SU-DHL-6 (cell line): ENCODE data around the gene ARHGAP21.

ENCODE experiments used
- H2AFZ ChIP-seq: fragments of 200-600 bp; sonication (generic); 2 replicates; pipeline ENCODE4 v1.6.1; 2014; ENCODE audit warnings: low read depth, mild to moderate bottlenecking, moderate library complexity, mixed read lengths, antibody characterized with exemption, low read length; ENCODE audit not compliant: severe bottlenecking
- H3F3A ChIP-seq: fragments of 200-600 bp; shearing (Covaris generic); 2 replicates; pipeline ENCODE4 v1.6.0; 2016; ENCODE audit warnings: antibody characterized with exemption, mild to moderate bottlenecking; ENCODE audit not compliant: insufficient read depth
- H3K27ac ChIP-seq: fragments of 200-600 bp; sonication (generic); 2 replicates; pipeline ENCODE4 v1.5.1; 2016; ENCODE audit warnings: low read depth, mild to moderate bottlenecking, low read length, moderate library complexity, mixed read lengths
- H3K27me3 ChIP-seq: fragments of 200-600 bp; sonication (generic), shearing (Covaris generic); 2 replicates; pipeline ENCODE4 v1.6.0; 2014; ENCODE audit warnings: mild to moderate bottlenecking, low read length
- H3K36me3 ChIP-seq: fragments of 200-600 bp; sonication (generic); 2 replicates; pipeline ENCODE4 v1.6.1; 2014; ENCODE audit warnings: mild to moderate bottlenecking, low read length, mixed read lengths
- H3K4me2 ChIP-seq: fragments of 300-600, 200-600 bp; shearing (Covaris generic), sonication (generic); 2 replicates; pipeline ENCODE4 v1.6.0; 2014; ENCODE audit warnings: low read length, low read depth, mild to moderate bottlenecking; ENCODE audit not compliant: poor library complexity, severe bottlenecking
- H3K4me3 ChIP-seq: fragments of 200-600 bp; sonication (generic); 2 replicates; pipeline ENCODE4 v1.5.1; 2014; ENCODE audit warnings: antibody characterized with exemption, low read length, mild to moderate bottlenecking, mixed read lengths; ENCODE audit not compliant: insufficient read depth, poor library complexity, severe bottlenecking
- H3K79me2 ChIP-seq: fragments of 200-600 bp; sonication (generic); 2 replicates; pipeline ENCODE4 v1.6.1; 2014; ENCODE audit warnings: mild to moderate bottlenecking, low read length, moderate library complexity; ENCODE audit not compliant: insufficient read depth
- H3K9ac ChIP-seq: fragments of 200-600 bp; sonication (generic); 2 replicates; pipeline ENCODE4 v1.7.0; 2014; ENCODE audit warnings: mild to moderate bottlenecking, low read length
- H3K9me2 ChIP-seq: fragments of 200-600 bp; sonication (generic); replicated peaks from 2 replicates; pipeline ENCODE4 v1.6.1; 2014; ENCODE audit warnings: low read length; ENCODE audit not compliant: insufficient read depth
- H3K9me3 ChIP-seq: fragments of 200-600 bp; sonication (generic); 2 replicates; pipeline ENCODE4 v1.6.1; 2014; ENCODE audit warnings: low read length, mixed read lengths; ENCODE audit not compliant: insufficient read depth
- H4K20me1 ChIP-seq: fragments of 200-600 bp; sonication (generic); 2 replicates; pipeline ENCODE4 v1.6.1; 2014; ENCODE audit warnings: low read depth, mild to moderate bottlenecking, antibody characterized with exemption, low read length, moderate library complexity, mixed read lengths
- EZH2phosphoT487 ChIP-seq: fragments of 200-600 bp; sonication (generic), shearing (Covaris generic); conservative IDR thresholded peaks from 2 replicates; pipeline ENCODE4 v1.6.1; 2018; ENCODE audit warnings: mild to moderate bottlenecking, antibody characterized with exemption, low read length, moderate library complexity, mixed read lengths
- TF ChIP-seq, protein P1 (sequence below): fragments of 200-600 bp; sonication (generic); IDR thresholded peaks from one replicate; pipeline ENCODE4 v1.5.1; 2017; ENCODE audit warnings: antibody characterized with exemption, mild to moderate bottlenecking, low read length, moderate library complexity; ENCODE audit not compliant: insufficient read depth, poor library complexity, severe bottlenecking

Gene ARHGAP21

DNA sequence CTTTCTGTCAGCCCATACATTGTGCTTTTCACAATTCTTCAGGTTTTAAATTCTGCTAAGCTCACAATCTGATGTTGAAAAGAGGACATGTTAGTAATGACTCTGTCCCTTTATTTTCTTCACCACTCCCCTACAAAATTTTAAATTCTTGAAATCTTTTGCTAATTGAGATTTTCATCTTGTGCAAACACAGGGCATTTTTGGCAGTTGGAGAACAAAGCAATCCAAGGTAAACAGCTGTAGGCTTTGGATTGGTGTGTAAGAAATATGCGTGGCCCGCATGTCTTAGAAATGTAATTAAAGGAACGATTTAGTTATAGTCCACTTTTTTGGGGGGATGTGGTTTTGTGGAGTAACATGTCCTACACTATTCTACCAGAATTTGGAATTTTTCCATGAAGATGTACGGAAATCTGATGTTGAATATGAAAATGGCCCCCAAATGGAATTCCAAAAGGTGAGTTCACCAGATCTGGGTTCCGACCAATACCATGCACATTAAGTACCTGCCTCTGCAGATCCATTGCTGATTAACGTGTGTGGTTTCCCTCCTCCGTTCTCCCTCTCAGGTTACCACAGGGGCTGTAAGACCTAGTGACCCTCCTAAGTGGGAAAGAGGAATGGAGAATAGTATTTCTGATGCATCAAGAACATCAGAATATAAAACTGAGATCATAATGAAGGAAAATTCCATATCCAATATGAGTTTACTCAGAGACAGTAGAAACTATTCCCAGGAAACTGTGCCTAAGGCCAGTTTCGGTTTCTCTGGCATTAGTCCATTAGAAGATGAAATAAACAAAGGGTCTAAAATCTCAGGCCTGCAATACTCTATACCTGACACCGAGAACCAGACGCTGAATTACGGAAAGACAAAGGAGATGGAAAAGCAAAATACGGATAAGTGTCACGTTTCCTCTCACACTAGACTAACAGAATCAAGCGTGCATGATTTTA is 181.1 kb downstream of the ARHGAP21 start:
- TF ChIP-seq, protein P1, sequence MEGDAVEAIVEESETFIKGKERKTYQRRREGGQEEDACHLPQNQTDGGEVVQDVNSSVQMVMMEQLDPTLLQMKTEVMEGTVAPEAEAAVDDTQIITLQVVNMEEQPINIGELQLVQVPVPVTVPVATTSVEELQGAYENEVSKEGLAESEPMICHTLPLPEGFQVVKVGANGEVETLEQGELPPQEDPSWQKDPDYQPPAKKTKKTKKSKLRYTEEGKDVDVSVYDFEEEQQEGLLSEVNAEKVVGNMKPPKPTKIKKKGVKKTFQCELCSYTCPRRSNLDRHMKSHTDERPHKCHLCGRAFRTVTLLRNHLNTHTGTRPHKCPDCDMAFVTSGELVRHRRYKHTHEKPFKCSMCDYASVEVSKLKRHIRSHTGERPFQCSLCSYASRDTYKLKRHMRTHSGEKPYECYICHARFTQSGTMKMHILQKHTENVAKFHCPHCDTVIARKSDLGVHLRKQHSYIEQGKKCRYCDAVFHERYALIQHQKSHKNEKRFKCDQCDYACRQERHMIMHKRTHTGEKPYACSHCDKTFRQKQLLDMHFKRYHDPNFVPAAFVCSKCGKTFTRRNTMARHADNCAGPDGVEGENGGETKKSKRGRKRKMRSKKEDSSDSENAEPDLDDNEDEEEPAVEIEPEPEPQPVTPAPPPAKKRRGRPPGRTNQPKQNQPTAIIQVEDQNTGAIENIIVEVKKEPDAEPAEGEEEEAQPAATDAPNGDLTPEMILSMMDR = no peak
- no peak for TF ChIP-seq EZH2phosphoT487
- H3K27ac ChIP-seq = no peak overlapping the region
- H3K36me3 ChIP-seq = no peaks in the 10 kb centered on the region
- no peaks in the 10 kb centered on the region for H4K20me1 ChIP-seq
- H3K4me2 ChIP-seq = no peak overlapping the region
- H3K9me2 ChIP-seq = no peaks in the 10 kb centered on the region
- no peaks in the 10 kb centered on the region for H3K27me3 ChIP-seq
- no peak overlapping the region for H3K9ac ChIP-seq
- no peak overlapping the region for H3K4me3 ChIP-seq
- no peaks in the 10 kb centered on the region for H3K79me2 ChIP-seq
- no peaks in the 10 kb centered on the region for H3K9me3 ChIP-seq
- H2AFZ ChIP-seq = no peak overlapping the region
- H3F3A ChIP-seq = no peaks in the 10 kb centered on the region

DNA sequence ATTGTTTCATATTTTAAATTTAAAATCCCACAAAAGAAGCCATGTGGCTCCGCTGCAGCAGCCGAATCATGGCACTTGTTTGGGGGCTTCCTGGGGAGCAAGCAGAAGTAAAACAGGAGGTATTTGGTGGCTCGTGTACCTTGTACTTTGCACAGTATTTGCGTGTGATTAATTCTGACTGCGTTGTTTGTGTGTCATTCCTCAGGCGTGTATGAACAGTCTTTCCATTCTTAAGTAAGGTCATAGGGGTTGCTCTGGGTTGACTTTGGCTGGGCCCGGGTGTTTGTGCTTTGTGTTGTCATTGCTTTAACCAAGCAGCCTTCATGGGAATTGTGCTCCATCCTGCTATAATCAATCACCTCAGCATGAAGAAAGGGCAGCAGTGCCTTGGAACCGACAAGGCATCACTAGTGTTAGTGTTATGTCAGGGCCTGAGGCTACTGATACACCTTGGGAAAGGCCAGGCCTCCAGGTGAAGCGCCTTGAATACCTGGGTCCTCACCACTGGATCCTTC is 182.4 kb downstream of the ARHGAP21 start:
- TF ChIP-seq, protein P1 = no peak
- no peak for TF ChIP-seq EZH2phosphoT487
- H3K4me2 ChIP-seq = no peak overlapping the region
- H3K36me3 ChIP-seq = no peaks in the 10 kb centered on the region
- no peak overlapping the region for H3K9ac ChIP-seq
- no peak overlapping the region for H3K27ac ChIP-seq
- no peak overlapping the region for H2AFZ ChIP-seq
- H3K4me3 ChIP-seq = no peak overlapping the region
- H3F3A ChIP-seq = no peaks in the 10 kb centered on the region
- no peaks in the 10 kb centered on the region for H4K20me1 ChIP-seq
- no peaks in the 10 kb centered on the region for H3K79me2 ChIP-seq
- no peaks in the 10 kb centered on the region for H3K9me2 ChIP-seq
- no peaks in the 10 kb centered on the region for H3K9me3 ChIP-seq
- H3K27me3 ChIP-seq = no peaks in the 10 kb centered on the region

DNA sequence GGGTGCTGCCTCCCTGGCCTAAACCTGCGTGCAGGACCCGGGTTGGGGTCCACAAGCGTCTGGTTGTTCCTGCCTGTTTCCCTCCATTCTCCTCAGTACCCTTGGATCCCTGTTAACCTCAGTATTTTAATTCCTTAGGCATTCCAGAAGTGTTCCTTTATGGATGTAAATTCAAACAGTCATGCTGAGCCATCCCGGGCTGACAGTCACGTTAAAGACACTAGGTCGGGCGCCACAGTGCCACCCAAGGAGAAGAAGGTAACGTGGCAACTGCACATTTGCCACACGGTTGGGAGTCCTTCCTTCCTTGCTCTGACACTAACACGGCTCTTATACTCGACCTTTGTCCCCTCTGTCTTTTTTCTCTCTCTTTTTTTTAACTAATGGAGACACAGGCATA is 187.1 kb downstream of the ARHGAP21 start:
- TF ChIP-seq EZH2phosphoT487 = no peak
- TF ChIP-seq, protein P1 = no peak
- Histone ChIP-seq H3K27me3 (no peaks in the 10 kb centered on the region), H3K27ac (no peak overlapping the region), H3K9me3 (no peaks in the 10 kb centered on the region), H3K79me2 (no peaks in the 10 kb centered on the region), H4K20me1 (no peaks in the 10 kb centered on the region), H3K4me3 (no peak overlapping the region), H3K4me2 (no peak overlapping the region), H3K9me2 (no peaks in the 10 kb centered on the region), H3K36me3 (no peaks in the 10 kb centered on the region), H2AFZ (no peak overlapping the region), H3F3A (no peaks in the 10 kb centered on the region), H3K9ac (no peak overlapping the region)
